Glomerular endothelial cell (primary cell): ENCODE results near the gene NEK8. TPM values are rescaled to one million over a fixed set of nuclear protein-coding genes. Genes with fewer than 3 reads are reported as not detected.

Source experiments
- DNase-seq: peaks from one replicate; pipeline ENCODE4 v3.0.0-alpha.2; 2011; ENCODE audit warnings: low read depth, low spot score; ENCODE audit errors: extremely low read depth
- total RNA-seq: library from RNA; depleted of rRNA; stranded (reverse); fragments of >200 nt; gene quantifications from 2 replicates; pipeline ENCODE4 v1.2.3, GENCODE V29; 2015

Gene NEK8
- total RNA-seq, 1 donor from 2014 or later: 5.4 TPM

GRCh38 chr17:28743243-28744103, 14.9 kb downstream of the NEK8 start, which contains the start of gene TRAF4:
TSS of gene TRAF4 (plus strand) at chr17:28744011. CDS start at chr17:28744113, 102 bp downstream.
- DNase-seq: no peak

DNA sequence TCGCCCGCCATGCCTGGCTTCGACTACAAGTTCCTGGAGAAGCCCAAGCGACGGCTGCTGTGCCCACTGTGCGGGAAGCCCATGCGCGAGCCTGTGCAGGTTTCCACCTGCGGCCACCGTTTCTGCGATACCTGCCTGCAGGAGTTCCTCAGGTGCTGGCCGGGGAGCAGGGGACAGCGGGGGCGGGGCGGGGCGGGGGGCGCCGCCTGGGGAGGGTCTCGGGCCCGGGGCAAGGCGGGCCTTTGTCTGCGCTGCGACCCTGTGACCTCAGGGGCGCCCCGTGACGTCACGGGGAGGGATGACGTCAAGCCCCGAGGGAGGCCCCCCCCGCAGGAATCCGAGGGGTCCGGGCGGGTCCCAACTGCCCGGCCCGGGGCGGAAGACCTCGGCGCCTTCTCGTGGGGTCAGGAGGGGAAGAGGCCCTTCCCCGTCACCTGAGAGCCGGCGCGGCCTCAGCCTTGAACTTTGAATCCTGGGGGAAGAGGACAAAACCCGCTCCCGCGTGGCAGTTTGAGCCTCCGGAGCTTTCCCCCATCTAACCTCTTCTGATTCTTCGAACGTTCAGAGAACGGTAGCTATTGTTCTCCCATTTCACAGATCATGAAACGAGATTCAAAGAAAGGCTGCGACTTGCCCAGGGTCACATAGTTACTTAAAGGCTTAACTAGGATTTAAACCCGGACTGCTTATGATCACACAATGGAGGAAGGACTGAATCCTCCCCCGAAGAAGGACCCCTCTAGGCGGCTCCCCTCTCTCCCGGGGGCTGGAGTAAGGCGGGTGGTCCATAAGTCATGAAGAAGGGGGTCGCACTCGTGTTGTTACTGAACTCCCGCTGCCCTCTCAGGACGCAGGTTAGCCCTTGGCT, 15.8 kb downstream of the NEK8 start:
- DNase-seq: no peak

DNA sequence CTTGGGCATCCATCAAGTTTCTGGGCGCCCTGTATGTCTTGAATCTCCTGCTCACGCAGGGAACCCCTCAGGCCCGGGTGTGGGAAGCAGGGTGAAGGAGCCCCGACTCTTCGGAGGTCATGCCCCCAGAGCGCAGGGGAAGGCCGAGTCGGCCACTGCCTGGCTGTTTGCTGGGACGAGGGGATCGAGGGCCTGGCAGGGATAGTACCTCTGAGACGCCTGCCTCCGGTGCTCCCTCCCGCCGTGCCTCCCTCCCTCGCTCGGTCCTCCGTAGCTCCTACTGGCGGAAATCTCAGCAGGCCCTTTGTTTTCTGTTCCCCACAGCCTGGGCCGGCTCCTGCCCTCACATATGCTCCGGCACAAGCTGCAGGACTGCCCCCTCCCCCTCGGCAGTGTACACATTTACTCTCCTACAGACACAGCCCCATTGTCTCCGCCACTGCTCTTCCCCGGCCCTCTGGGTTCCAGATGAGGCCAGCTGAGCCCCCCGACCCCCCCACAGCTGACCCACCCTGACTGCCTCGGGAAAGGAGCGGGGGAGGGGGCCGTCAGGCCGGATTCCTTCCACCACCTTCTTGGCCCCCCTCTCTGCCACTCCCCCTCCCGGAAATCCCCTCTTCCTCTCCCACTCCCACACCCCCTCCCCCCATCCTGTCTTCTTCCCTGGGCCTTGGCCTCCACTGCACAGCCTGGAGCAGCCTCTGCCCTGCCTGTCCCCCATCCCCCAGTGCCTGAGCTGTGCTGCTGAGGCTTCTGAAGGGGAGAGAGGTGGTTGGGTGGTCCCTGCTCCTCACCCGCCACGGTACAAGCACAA, 16.6 kb downstream of the NEK8 start:
- no peak for DNase-seq

DNA sequence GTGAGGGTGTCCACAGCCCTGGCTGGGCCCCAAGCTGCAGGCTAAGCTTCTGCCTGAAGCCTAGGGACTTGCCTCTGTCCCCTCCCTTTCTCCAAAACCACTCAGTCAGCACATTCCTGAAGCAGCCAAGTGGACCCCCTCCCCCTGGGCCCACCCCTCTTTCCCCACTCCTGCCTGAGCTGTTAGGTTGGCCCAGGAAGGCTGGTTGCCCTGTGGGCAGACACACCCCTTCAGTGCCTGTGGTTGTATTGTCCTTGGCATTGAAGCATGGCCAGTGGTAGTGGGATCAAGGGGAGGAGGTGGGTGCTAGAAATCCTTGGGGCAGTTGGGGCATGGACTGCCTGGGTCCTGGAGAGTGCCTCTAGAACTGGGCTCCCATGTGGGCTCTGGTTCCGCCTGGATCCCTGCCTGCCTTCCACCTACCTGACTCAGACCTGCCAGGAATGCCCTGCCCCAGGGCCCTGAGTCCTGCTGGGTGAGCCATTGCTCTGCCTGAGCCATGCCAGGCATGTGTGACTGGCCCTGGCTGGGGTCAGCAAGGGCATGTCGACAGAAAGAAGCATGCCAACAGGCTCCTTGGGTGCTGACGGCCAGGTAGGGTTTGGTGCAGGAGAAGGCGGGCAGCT, 17.3 kb downstream of the NEK8 start:
- no peak for DNase-seq

- DNase-seq: no peak
Observed at GRCh38 chr17:28746611-28747050, 18.0 kb downstream of the NEK8 start.

GRCh38 chr17:28747051-28747691, 18.6 kb downstream of the NEK8 start:
- DNase-seq: no peak

DNA sequence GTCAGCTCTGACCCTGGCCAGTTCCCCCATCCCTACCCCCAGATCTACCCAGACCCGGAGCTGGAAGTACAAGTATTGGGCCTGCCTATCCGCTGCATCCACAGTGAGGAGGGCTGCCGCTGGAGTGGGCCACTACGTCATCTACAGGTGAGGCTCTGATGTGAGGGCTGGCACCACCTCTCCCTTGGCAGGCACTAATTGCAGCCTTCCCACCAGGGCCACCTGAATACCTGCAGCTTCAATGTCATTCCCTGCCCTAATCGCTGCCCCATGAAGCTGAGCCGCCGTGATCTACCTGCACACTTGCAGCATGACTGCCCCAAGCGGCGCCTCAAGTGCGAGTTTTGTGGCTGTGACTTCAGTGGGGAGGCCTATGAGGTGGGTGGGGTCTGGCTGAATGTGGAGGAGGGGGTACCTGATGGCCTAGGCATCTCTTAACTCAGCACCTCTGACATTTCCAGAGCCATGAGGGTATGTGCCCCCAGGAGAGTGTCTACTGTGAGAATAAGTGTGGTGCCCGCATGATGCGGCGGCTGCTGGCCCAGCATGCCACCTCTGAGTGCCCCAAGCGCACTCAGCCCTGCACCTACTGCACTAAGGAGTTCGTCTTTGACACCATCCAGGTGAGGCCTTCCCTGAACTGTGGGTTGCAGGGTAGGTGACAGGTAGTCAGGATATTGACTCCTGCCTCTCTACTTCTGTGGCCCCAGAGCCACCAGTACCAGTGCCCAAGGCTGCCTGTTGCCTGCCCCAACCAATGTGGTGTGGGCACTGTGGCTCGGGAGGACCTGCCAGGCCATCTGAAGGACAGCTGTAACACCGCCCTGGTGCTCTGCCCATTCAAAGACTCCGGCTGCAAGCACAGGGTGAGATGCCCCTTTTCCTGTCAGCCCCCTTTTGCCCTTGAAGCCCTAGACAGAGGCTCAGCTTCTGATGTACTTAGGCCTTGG, 19.5 kb downstream of the NEK8 start:
- DNase-seq: no peak

DNA sequence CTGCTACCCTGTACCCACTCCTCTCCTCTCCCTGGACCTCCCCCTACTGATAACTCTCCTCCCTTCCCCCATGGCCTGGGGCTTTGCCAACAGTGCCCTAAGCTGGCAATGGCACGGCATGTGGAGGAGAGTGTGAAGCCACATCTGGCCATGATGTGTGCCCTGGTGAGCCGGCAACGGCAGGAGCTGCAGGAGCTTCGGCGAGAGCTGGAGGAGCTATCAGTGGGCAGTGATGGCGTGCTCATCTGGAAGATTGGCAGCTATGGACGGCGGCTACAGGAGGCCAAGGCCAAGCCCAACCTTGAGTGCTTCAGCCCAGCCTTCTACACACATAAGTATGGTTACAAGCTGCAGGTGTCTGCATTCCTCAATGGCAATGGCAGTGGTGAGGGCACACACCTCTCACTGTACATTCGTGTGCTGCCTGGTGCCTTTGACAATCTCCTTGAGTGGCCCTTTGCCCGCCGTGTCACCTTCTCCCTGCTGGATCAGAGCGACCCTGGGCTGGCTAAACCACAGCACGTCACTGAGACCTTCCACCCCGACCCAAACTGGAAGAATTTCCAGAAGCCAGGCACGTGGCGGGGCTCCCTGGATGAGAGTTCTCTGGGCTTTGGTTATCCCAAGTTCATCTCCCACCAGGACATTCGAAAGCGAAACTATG, 20.4 kb downstream of the NEK8 start:
- DNase-seq: no peak

GRCh38 chr17:28749516-28750177, 21.1 kb downstream of the NEK8 start:
- no peak for DNase-seq

DNA sequence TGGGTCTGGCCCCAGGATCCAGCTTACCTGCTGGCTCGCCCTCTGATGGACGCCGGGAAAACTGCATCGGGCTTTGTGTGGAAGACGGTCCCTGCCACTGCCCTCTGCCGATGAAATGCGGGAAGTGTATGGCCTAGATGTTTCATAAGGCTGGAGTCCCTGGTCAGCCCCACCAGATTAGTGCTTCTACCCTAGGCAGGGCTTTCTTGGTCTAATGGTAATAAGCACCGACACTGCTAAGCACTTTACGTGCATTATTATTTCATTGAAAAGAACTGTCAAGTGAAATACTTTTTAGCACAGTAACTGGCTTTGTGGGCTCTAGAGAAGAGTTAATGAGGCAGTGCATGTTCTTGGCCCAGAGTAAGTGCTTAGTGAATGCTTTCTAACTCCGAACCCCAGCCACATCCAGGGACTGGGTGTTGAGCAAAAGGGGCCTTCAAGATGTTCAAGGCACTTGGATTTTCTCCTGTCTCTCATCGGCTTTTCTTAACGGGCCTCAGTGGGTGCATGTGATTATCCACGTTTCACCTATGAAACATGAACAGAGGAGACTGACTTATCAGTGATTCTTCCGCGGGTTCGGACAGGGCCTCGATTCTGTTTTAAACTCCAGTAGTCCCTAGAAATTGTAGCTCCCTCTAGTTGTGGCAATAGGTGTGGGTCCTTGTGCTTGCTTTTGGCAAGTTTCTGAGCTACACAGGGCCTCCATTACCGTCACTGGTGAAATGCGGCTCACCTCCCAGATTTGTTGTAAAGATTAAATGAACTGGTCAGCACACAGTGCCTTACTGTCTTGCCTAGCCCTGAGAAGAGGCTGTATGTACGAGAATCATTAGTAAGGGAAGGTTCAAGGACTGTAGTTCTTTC, 21.8 kb downstream of the NEK8 start:
- DNase-seq: peak; percentile 73

DNA sequence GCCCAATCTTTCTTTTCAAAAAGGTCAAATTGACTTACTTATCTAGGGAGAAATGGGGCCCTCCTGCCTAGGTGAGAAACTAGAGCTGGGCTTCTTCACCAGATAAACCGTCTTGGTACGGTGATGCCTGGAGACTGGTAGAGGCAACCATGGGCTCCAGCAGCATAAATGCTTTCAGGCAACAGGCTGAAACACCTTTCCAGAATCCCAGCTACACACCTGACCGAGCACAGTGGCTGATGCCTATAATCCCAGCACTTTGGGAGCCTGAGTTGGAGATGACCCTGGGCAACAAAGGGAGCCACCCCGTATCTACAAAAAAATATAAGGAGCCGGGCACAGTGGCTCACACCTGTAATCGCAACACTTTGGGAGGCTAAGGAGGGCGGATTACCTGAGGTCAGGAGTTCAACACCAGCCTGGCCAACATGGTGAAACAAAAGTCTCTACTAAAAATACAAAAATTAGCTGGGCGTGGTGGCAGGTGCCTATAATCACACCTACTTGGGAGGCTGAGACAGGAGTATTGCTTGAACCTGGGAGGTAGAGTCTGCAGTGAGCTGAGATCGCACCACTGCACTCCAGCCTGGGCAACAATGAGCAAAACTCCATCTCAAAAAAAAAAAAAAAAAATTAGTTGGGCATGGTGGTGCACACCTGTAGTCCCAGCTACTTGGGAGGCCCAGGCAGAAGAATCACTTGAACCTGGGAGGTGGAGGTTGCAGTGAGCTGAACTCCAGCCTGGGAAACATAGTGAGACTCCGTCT, 23.2 kb downstream of the NEK8 start:
- DNase-seq: no peak

GRCh38 chr17:28755486-28755885, 26.9 kb downstream of the NEK8 start:
- no peak for DNase-seq

DNA sequence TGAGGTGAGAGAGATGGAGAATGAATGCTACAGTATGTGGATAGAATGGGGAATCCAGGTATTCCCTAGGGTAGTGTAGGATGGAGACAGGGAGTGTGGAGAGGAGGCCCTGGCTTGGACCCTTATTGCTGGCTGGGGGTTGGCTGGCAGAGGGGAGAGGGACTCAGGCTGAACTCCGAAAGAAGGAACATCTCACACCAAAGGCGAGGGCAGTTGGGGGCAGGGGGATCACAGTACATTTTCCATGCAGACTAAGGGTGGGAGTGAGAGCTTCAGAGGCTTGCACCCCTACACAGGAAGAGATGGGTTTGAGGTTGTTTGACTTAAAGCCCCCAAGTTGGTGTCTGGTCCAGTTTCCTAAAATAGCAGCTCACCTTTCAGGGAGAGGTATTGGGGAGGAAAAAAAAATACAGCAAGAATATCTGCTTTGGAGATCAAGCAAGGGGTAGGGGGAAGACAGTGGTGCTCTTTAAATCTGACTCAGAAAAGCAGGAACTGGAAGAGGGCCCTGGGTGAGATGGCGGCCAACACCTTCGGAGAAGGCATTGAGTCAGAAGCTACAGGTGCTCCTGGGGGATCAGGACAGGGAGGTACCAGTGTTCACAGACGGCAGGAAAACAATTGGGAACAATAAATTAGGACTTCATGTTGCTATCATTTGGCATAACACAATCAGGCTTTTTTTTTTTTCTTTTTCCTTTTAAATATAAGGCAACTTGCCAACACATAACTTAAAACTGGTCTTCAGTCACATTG, 27.6 kb downstream of the NEK8 start:
- no peak for DNase-seq

DNA sequence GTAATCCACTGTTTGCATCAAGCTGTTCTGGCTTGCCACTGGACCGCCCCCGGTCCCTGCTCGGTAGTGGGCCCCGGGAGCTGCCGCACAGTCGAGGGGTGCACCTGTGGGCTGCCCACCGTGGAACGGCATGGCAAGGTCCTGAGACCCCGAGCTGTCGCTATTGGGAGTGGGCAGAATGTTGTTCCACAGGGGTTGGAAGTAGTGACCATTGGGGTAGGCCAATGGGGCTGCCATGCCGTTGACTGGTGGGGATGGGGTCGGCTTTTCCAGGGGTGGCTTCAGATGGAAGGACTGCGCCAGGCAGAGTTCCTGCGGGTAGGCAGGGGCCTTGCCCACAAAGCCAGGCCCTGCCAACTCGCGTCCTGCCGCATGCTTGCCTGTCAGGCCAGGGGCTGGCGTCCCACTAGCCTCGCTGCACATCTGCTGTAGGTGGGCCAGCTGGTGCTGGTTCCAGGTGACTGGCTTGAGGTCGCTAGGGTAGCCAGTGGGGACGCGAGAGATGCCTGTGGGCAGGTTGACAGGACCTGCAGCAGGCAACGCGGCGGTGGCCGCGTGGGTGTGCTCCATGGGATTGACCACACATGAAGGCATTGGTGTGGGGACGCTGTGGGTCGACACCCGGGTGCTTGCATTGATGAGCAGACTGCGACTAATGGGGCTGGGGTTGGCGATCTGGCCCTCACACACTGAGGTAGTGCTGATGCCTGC, 30.0 kb downstream of the NEK8 start:
- no peak for DNase-seq
